GM10847 (cell line): ENCODE measurements around the gene CHPF.

Source experiments
- POLR2A ChIP-seq: IDR thresholded peaks from 2 replicates; pipeline ENCODE4 v1.6.1; 2011; ENCODE audit not compliant: insufficient read length; ENCODE audit errors: extremely low read depth

Gene CHPF

GRCh38 chr2:219545943-219546352, 2.3 kb upstream of the CHPF start:
- TF ChIP-seq POLR2A = no peak

GRCh38 chr2:219545295-219545942, 1.8 kb upstream of the CHPF start:
- TF ChIP-seq POLR2A = no peak

GRCh38 chr2:219544567-219544966, 958 bp upstream of the CHPF start:
- no peak for TF ChIP-seq POLR2A

- TF ChIP-seq POLR2A = no peak
Measured at GRCh38 chr2:219542931-219543595, 546 bp downstream of the CHPF start.

GRCh38 chr2:219541611-219542180, 1.9 kb downstream of the CHPF start:
- TF ChIP-seq POLR2A = no peak

GRCh38 chr2:219540784-219541504, 2.7 kb downstream of the CHPF start:
- no peak for TF ChIP-seq POLR2A

- TF ChIP-seq POLR2A = no peak
Measured at GRCh38 chr2:219539926-219540678, 3.5 kb downstream of the CHPF start.

- TF ChIP-seq POLR2A = no peak
Measured at GRCh38 chr2:219538956-219539788, 4.4 kb downstream of the CHPF start.

GRCh38 chr2:219538504-219538951, 5.1 kb downstream of the CHPF start:
- TF ChIP-seq POLR2A = no peak

GRCh38 chr2:219537657-219538488, 5.7 kb downstream of the CHPF start:
- no peak for TF ChIP-seq POLR2A

- no peak for TF ChIP-seq POLR2A
Measured at GRCh38 chr2:219536967-219537366, 6.6 kb downstream of the CHPF start.

- no peak for TF ChIP-seq POLR2A
Measured at GRCh38 chr2:219536425-219536824, 7.2 kb downstream of the CHPF start.

GRCh38 chr2:219533930-219534661, 9.5 kb downstream of the CHPF start:
- TF ChIP-seq POLR2A = no peak
